GM06990 (cell line): ENCODE data around the gene DCLK2.

Experiments used
- DNase-seq: peaks from one replicate; pipeline ENCODE4 v3.0.0-alpha.2; 2011; ENCODE audit not compliant: insufficient read length; ENCODE audit errors: extremely low read depth
- H3K27me3 ChIP-seq: replicated peaks from 2 replicates; pipeline ENCODE4 v1.6.0; 2011; ENCODE audit warnings: low read length; ENCODE audit not compliant: control insufficient read depth, insufficient read depth
- H3K36me3 ChIP-seq: 2 replicates; pipeline ENCODE4 v1.5.1; 2011; ENCODE audit warnings: low read length; ENCODE audit not compliant: control insufficient read depth, insufficient read depth
- H3K4me3 ChIP-seq: replicated peaks from 2 replicates; pipeline ENCODE4 v1.5.1; 2011; ENCODE audit warnings: low read depth, mild to moderate bottlenecking, control low read depth, low read length
- TF ChIP-seq, protein P1 (sequence below): IDR thresholded peaks from 2 replicates; pipeline ENCODE4 v1.5.1; 2011; ENCODE audit warnings: low read length, control low read depth, mild to moderate bottlenecking, inconsistent platforms; ENCODE audit not compliant: insufficient read depth, poor library complexity, severe bottlenecking

The DCLK2 gene

DNA sequence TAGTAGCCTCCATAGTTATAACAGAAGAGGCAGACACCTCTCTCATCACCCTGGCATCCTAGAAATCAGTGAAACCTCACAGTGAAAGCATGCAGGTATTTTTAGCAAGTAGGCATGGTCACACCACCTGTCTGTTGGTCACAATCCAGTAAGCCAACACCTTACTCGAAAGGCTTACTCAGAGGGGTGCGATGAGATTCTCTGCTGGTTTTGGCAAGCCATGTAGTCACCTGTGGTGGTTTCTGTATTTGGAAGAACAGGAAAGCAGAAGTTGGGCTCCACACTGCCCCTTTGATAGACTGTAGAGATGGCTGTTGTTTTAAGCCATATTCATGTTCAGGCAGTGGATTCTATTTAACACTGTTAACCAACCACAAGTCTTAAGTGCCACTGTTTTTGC lies 134.7 kb downstream of the DCLK2 start:
- no peaks in the 10 kb centered on the region for H3K36me3 ChIP-seq
- no peaks in the 10 kb centered on the region; the same call in 1 of the 2 replicates for H3K27me3 ChIP-seq

DNA sequence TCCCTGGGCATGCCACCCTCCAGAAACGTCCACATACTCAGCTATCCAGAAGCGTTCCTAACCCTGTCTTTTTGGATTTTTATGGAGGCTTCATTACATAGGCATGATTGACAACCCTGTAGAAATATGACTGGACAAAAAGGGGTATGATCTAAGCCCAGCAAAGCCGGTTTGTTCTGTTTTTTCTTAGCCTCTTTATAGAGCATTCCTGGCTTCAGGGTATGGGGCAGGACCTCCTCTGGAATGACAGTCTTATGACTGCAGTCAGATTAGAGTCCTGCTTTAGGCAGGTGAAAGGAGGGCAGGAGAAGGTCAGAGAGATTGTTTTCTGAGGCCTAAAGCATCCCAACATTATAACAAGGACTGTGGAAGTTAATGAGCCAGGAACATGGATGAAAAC lies 137.4 kb downstream of the DCLK2 start:
- H3K27me3 ChIP-seq: no peaks in the 10 kb centered on the region; the same call in 1 of the 2 replicates

More for the DNA sequence above, 134.7 kb downstream of the DCLK2 start:
- TF ChIP-seq, protein P1, sequence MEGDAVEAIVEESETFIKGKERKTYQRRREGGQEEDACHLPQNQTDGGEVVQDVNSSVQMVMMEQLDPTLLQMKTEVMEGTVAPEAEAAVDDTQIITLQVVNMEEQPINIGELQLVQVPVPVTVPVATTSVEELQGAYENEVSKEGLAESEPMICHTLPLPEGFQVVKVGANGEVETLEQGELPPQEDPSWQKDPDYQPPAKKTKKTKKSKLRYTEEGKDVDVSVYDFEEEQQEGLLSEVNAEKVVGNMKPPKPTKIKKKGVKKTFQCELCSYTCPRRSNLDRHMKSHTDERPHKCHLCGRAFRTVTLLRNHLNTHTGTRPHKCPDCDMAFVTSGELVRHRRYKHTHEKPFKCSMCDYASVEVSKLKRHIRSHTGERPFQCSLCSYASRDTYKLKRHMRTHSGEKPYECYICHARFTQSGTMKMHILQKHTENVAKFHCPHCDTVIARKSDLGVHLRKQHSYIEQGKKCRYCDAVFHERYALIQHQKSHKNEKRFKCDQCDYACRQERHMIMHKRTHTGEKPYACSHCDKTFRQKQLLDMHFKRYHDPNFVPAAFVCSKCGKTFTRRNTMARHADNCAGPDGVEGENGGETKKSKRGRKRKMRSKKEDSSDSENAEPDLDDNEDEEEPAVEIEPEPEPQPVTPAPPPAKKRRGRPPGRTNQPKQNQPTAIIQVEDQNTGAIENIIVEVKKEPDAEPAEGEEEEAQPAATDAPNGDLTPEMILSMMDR: no peak
- DNase-seq: no peak
- no peak overlapping the region for H3K4me3 ChIP-seq

DNA sequence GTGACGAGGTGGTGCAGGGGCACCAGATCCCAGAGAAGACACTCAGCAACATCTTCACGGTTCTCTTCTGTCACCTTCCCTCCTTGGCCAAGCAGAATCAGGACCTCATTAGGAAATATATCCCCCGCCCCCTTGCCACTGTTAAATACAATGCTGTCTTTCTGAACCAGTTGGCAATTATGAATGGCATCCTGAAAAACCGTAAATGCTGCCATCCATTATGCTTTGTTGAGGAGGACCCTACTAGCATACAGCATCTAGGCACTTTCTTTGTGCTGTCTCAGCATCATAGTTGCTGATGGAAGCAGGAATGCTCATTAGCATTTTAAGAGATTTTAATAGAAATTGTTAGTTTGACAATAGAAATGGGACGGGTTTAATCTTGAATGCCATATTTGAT lies 138.5 kb downstream of the DCLK2 start:
- no peak for DNase-seq
- no peaks in the 10 kb centered on the region for H3K27me3 ChIP-seq
- H3K4me3 ChIP-seq: no peak overlapping the region
- no peaks in the 10 kb centered on the region for H3K36me3 ChIP-seq
- TF ChIP-seq, protein P1: no peak

More for the DNA sequence above, 137.4 kb downstream of the DCLK2 start:
- TF ChIP-seq, protein P1: no peak
- no peak for DNase-seq
- H3K4me3 ChIP-seq: no peak overlapping the region
- no peaks in the 10 kb centered on the region for H3K36me3 ChIP-seq

DNA sequence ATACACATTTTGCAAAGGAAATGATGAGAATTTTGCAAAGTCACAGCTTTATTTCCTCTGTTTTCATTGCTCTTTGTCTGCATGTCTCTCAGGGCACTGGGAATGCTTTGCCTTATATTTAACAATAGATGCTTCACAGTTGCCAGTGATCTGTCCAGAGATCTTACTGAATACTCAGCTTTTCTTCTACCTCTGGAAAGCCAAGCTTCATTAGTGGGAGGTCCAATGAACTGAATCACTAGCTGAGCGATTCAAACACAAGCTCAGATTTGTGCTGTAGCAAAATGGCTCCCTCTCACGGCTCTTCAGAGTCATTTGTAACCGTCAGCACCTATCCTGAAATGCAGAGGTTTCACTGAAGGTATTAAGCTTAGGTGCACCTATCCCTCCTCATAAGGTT lies 138.9 kb downstream of the DCLK2 start:
- no peak overlapping the region for H3K4me3 ChIP-seq
- H3K27me3 ChIP-seq: no peaks in the 10 kb centered on the region
- no peak for DNase-seq
- H3K36me3 ChIP-seq: no peaks in the 10 kb centered on the region
- TF ChIP-seq, protein P1: peak; percentile 30

DNA sequence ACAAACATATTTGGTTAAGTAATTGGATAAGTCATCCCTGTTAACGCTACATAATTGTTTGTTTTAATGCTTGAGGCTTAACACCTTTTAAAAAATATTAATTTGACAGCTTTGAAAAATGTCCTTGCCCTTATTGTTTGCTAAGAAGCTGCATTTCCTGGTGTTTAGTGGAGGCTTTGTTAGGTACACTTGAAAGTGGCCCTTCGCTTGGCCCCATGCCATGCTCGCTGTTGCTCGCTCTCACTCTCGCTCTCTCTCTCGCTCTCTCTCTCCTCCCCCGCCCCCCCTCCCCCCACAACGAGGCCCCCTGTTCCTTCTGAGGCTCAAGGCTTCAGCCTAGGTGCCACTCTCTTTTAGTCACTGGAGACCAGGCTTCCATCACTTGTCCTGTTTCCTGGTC lies 139.6 kb downstream of the DCLK2 start:
- no peaks in the 10 kb centered on the region for H3K36me3 ChIP-seq
- H3K4me3 ChIP-seq: no peak overlapping the region
- TF ChIP-seq, protein P1: no peak
- no peaks in the 10 kb centered on the region for H3K27me3 ChIP-seq
- no peak for DNase-seq

DNA sequence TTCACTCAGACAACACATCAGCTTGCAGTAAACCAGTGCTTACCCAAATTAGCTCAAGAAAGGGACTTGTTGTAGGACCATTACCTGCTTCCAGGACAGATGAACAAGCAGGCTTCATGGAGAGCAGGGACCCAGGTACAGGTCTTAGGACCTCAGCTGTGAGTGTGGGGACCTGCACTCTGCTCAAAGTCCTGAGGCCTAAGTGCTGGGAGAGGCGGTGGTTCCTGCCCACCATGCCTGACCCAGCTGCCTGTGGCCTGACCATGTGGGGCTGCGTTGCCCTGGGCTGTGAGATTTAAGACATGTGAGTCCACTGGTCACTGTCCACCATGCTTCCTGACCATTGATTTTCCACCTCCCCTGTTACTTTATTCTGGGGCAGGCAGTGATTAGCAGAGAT lies 140.2 kb downstream of the DCLK2 start:
- TF ChIP-seq, protein P1: no peak
- no peaks in the 10 kb centered on the region for H3K36me3 ChIP-seq
- H3K4me3 ChIP-seq: no peak overlapping the region
- H3K27me3 ChIP-seq: no peaks in the 10 kb centered on the region
- no peak for DNase-seq
